SH-SY5Y (cell line): Measurements from ENCODE around the gene HIVEP3.

Experiments used
- GATA2 ChIP-seq: IDR thresholded peaks from 2 replicates; pipeline ENCODE4 v1.6.1; 2011; ENCODE audit warnings: mild to moderate bottlenecking, low read depth, low read length
- GATA3 ChIP-seq: IDR thresholded peaks from 2 replicates; pipeline ENCODE4 v1.6.1; 2011; ENCODE audit warnings: low read depth, mild to moderate bottlenecking, low read length, moderate library complexity

Gene HIVEP3

GRCh38 chr1:41576206-41576605 is 342.5 kb downstream of the HIVEP3 start:
- TF ChIP-seq GATA3 = no peak

- no peak for TF ChIP-seq GATA2
- no peak for TF ChIP-seq GATA3
Measured at GRCh38 chr1:41574842-41575241, 343.9 kb downstream of the HIVEP3 start.

GRCh38 chr1:41573785-41574713 is 344.7 kb downstream of the HIVEP3 start:
- no peak for TF ChIP-seq GATA3
- TF ChIP-seq GATA2 = no peak

- TF ChIP-seq GATA2 (no peak), GATA3 (no peak)
Measured at GRCh38 chr1:41573194-41573593, 345.5 kb downstream of the HIVEP3 start.

- TF ChIP-seq GATA2 = no peak
- TF ChIP-seq GATA3 = no peak
Measured at GRCh38 chr1:41572224-41572623, 346.5 kb downstream of the HIVEP3 start.

- TF ChIP-seq GATA3 (no peak), GATA2 (no peak)
Measured at GRCh38 chr1:41571041-41571440, 347.7 kb downstream of the HIVEP3 start.

- TF ChIP-seq GATA3 = no peak
- no peak for TF ChIP-seq GATA2
Measured at GRCh38 chr1:41568204-41568603, 350.5 kb downstream of the HIVEP3 start.

- TF ChIP-seq GATA2 = no peak
Measured at GRCh38 chr1:41566969-41567368, 351.8 kb downstream of the HIVEP3 start.

GRCh38 chr1:41566274-41566885 is 352.3 kb downstream of the HIVEP3 start:
- no peak for TF ChIP-seq GATA2
- TF ChIP-seq GATA3 = no peak

- TF ChIP-seq GATA3 (no peak), GATA2 (no peak)
Measured at GRCh38 chr1:41564741-41565475, 353.8 kb downstream of the HIVEP3 start.

- no peak for TF ChIP-seq GATA3
- no peak for TF ChIP-seq GATA2
Measured at GRCh38 chr1:41562328-41562727, 356.4 kb downstream of the HIVEP3 start.

- TF ChIP-seq GATA2 = no peak
- TF ChIP-seq GATA3 = no peak
Measured at GRCh38 chr1:41560931-41561330, 357.8 kb downstream of the HIVEP3 start.

GRCh38 chr1:41560496-41560895 is 358.2 kb downstream of the HIVEP3 start:
- TF ChIP-seq GATA3 (no peak), GATA2 (no peak)

- TF ChIP-seq GATA2 (no peak), GATA3 (no peak)
Measured at GRCh38 chr1:41559331-41559730, 359.4 kb downstream of the HIVEP3 start.
